GM19467 (cell line): ENCODE measurements around the gene TGFB1I1.
"Not testable (repeated sequence)": the region's sequence is repeated elsewhere in the genome, so short reads cannot be mapped to it uniquely, and the experiment has no call there.

ENCODE experiments used
- ATAC-seq: cut with Tn5 transposase; IDR thresholded peaks from one replicate; pipeline ENCODE4 v1.9.1; 2021; ENCODE audit warnings: mild to moderate bottlenecking, moderate library complexity; ENCODE audit not compliant: unreplicated experiment

Gene TGFB1I1

DNA sequence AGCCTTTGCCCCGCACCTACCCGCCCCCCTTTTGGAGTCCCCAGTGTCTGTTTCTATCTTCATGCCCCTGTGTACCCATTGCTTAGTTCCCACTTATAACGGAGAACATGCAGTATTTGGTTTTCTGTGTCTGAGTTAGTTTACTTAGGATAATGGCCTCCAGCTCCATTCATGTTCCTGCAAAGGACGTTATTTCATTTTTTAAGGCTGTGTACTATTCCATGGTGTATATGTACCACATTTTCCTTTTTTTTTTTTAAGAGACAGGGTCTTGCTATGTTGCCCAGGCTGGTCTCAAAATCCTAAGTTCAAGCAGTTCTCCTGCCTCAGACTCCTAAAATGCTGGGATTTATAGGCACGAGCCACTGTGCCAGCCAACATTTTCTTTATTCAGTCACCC is 4.1 kb upstream of the TGFB1I1 start:
- ATAC-seq = no peak

DNA sequence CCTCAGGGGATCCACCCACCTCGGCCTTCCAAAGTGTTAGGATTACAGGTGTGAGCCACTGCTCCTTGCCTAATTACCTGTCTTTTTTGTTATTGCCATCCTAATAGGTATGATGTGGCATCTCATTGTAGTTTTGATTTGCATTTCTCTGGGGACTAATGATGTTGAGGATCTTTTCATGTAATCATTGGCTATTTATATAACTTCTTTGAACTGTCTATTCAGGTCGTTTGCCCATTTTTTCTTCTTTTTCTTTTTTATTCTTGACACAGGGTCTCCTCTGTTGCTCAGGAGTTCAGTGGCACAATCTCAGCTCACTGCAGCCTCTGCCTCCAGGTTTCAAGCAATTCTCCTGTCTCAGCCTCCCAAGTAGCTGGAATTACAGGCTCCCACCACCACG is 1.3 kb upstream of the TGFB1I1 start:
- no peak for ATAC-seq

DNA sequence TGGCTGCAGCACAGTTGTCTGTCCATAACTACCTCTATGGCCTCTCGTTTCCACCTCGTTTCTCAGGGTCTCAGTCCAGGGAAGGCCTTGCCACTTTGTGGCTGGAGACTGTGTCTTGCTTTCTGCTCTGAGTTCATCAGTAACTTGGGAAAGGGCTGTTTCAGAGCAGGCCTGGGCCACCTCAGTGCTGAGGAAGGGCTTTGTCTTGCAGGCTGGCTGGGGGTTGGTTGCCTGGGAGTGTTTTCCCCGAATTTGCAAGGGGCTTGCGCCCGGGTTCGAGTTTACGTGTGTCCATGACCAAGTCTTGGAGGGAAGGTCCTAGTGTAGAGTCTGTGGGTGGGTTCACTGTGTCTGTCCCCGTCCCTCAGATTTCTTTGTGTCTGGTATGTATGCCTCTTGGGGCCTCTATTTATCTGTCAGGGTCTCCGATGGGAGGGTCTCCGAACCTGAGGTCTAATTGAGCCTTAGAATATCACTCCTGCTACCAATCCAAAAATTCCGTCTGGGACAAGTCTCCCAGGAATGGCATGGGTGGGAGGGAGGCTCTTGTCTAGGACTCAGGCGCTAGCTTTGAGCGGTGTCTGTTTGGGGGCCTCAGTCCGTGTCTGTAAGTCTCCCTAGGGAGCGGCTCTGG is 594 bp upstream of the TGFB1I1 start:
- ATAC-seq = no peak

DNA sequence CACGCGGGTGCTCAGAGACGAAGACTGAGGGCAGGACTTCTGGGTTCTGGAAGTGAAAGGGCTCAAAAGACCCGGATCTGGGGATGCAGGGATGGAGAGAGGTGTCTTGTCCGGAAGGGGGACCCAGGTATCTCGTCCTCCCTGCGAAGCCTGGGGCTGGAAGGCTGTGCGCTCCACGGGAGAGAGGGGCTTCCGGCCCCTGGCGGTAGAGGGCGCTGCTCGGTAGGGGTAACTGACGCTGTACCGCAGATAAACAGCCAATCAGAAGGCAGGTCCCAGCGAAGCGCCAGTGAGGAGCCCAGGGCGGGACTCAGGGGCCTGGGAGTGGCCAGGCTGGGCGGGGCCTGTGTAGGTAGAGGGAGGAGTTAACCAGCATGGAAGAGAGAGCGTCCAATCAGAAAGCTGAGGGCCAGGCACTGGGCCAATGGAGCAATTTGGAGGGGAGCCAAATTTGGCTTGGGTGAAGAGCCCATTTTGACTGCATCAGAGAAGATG is 804 bp downstream of the TGFB1I1 start:
- ATAC-seq = no peak

DNA sequence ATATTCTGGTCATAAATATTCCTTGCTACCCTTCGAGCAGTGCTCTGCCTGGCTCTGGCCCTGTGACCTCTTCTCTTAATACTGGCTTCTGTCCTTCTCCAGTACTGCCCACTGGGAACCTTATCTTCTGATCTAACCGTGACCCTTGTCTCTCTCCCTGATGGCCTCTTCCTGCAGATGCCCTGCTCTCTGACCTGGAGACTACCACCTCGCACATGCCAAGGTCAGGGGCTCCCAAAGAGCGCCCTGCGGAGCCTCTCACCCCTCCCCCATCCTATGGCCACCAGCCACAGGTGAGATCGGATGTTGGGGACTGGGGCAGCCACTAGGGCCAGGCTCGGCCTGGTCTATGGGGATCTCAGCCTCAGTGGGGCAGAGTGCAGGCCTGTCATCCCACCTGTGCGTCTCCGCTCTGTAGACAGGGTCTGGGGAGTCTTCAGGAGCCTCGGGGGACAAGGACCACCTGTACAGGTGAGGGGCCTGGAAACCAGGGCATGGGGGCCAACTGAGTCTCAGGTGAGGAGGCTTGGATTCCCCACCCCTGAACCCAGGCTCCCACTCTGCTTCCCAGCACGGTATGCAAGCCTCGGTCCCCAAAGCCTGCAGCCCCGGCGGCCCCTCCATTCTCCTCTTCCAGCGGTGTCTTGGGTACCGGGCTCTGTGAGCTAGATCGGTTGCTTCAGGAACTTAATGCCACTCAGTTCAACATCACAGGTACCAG is 1.5 kb downstream of the TGFB1I1 start:
- ATAC-seq = no peak

DNA sequence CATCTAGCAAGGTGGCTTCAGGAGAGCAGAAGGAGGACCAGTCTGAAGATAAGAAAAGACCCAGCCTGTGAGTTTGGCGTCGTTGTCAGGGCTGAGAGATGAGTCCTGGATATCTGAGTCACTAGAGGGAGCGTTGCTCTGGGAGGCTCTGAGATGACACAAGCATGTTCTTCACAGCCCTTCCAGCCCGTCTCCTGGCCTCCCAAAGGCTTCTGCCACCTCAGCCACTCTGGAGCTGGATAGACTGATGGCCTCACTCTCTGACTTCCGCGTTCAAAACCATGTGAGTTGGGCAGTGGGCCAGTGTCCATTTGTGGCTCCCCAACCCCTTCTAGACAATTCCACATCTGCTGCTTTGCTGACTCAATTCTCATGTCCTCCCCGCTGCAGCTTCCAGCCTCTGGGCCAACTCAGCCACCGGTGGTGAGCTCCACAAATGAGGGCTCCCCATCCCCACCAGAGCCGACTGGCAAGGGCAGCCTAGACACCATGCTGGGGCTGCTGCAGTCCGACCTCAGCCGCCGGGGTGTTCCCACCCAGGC is 2.3 kb downstream of the TGFB1I1 start:
- no peak for ATAC-seq

DNA sequence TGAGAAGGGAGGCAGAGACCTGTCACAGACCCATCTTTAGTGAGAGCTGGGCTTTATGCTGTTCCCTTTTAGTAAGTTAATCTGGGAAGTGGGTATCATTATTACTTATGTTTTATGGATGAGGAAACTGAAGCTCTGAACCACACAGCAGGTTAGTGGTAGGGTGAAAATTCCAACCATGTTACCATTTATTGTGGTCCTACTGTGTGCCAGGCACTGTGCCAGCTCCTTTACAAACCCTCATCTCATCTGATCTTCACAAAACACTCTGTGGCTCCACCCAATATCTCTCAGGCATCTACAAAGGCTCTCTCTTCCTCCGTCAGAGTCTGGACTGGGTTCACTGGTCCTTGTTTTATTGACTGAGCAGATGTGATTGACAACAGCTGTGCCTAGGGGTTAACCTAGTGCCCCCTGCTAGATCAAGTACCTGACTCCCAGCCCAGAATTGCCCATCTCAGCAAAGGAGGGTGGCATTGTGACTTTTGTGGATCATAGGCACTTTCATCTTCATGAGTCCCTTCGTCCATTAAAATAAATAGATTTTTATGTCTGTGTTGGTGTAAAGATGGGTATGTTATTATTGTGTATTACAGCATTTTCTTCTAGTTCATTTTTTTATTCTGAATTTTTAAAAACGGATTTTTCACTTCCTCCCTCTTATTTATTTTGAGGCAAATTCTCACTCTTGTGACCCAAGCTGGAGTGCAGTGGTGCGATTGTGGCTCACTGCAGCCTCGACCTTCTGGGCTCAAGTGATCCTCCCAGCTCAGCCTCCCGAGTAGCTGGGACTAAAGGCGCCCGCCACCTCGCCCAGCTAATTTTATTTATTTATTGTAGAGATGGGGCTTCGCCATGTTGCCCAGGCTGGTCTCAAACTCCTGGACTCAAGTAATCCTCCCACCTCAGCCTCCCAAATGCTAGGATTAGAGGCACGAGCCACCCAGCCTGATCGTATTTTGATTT is 3.1 kb downstream of the TGFB1I1 start:
- ATAC-seq = no peak

DNA sequence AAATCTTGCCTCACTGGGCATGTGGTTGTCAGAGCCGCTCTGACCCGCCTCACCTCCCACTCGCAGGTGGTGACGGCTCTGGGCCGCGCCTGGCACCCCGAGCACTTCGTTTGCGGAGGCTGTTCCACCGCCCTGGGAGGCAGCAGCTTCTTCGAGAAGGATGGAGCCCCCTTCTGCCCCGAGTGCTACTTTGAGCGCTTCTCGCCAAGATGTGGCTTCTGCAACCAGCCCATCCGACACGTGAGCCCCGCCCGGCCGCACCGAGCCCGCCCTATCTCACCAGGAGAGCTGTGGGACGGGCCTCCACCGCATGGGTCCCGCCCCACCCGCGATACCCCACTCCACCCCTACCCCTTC is 4.0 kb downstream of the TGFB1I1 start:
- no peak for ATAC-seq

DNA sequence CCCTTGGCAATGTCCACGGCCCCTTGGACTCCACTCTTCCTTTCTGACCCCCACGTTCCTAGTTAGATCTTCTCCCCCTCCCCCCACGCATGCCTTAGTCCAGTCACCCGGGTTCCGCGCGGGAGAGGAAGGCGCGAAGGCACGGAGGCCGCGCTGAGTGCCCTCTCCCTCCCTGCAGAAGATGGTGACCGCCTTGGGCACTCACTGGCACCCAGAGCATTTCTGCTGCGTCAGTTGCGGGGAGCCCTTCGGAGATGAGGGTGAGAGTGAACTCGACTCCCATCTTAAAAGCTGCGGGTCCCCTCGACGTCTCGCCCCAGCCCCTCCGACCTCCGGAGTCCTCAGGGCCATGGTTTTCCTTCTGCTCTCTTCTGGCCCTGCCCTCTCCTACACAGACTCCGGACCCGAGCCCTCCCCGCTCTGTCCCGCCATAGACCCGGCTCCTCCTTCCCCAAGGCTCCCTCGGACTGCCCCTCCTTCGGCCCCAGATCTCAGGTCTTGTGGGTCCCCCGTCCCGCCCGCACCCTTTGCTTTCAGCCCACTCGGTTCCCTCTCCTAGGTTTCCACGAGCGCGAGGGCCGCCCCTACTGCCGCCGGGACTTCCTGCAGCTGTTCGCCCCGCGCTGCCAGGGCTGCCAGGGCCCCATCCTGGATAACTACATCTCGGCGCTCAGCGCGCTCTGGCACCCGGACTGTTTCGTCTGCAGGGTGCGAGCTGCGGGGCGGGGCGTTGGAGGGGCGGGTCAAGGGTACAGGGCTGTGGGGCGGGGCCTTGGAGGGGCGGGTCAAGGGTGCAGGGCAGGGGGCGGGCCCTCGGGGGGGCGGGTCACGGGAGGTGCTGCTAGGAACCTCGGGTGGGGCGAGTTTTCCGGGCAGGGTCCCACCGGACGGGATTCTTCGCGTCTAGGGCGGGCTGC is 4.6 kb downstream of the TGFB1I1 start:
- peak; percentile 60 for ATAC-seq

DNA sequence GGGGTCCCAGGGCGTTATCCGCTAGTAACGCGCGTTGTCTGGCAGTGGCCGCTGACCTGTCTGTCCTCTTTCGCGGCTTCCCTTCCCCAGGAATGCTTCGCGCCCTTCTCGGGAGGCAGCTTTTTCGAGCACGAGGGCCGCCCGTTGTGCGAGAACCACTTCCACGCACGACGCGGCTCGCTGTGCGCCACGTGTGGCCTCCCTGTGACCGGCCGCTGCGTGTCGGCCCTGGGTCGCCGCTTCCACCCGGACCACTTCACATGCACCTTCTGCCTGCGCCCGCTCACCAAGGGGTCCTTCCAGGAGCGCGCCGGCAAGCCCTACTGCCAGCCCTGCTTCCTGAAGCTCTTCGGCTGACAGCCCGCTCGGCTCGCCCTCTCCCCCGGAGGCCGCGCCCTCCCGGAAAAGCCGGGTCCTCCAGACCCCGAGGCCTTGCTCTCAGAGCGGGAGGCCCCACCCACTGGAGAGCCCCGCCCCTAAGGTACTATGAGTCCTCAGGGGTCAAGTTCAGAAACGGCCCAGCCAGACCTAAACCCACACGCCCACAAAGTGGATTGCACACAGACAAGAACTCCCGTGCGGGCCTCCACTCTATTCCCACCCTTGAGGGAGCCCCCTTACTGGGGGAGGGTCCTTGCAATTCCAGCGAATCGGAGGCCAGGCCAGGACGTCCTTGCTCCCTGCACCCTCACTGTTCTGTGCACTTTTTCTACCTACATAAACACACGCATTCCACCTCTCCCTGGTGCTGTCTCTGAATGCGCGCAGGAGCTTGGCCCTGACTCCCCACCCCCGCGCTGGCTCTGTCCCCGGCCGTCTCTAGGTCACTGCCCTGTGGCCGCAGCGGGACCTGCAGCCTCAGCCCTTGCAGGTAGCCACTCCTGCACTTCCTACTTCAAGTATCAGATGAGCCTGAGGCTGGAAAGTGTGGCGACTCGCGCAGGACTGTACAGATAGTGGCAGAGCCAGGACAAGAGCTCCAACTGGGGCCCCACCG is 5.6 kb downstream of the TGFB1I1 start:
- ATAC-seq = no peak

DNA sequence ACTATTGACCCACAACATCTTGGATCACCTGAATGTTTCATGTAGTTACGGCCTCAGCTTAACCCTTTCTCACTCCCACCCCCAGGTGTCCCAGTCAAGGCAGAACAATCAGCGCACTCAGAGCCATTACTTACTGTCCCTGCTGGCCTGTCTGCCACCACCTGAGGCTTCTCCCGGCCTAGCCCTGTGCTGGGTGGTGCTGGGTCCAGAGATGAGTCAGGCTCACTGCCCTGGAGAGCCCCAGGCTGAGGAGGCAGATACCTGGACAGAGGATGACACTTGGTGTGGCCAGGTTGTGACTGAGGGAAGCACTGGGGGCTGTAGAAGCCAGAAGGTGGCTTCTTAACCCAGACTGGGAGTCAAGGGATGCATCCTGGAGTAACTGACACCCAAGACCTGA is 7.0 kb downstream of the TGFB1I1 start:
- no peak for ATAC-seq

DNA sequence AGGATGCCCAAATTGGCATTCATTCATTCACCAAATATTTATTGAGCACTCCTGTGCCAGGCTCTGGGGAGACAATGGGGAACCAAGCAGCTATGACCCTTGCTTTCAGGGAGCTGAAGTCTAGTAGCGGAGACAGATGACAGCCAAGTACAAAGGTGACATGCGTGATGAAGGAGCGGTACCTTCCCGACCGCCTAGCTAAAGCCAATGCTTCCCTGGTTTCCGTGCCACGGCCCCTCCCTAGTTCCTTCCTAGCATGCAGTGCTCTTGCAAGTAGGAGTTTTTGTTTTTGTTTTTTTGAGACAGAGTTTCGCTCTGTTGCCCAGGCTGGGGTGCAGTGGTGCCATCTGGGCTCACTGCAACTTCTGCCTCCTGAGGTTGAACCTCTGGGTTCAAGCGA is 7.8 kb downstream of the TGFB1I1 start:
- ATAC-seq = no peak

DNA sequence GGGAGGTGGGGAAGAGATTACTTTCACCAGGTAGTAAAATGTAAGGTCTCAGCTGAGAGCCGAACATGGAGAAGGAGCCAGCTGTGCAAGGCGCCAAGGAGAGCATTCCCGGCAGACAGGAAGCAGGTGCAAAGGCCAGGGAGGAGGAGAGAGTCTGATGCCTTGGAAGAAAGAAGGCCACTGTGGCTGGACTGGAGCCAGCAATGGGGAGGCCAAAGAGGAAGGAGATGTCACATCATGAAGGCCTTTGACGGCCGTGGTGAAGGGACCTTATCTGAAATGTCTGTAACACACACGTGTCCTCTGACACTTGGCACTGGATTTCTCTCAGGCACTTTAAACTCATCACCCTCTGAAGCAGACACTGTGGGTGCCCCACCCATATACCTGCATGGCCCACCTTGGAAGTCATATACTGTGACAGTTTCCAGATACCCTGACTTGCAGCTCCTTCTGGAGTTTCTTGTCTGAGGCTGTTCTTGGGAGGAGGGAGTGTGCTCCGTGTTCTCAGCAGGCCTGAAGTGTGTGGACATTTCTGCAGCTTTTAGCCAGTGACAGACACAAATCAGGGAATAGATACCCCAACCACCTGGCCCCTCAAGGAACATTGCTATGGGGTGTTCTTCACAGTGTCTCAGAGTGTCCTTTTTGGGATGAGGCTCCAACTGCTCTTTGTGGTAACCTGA is 9.0 kb downstream of the TGFB1I1 start:
- no peak for ATAC-seq

DNA sequence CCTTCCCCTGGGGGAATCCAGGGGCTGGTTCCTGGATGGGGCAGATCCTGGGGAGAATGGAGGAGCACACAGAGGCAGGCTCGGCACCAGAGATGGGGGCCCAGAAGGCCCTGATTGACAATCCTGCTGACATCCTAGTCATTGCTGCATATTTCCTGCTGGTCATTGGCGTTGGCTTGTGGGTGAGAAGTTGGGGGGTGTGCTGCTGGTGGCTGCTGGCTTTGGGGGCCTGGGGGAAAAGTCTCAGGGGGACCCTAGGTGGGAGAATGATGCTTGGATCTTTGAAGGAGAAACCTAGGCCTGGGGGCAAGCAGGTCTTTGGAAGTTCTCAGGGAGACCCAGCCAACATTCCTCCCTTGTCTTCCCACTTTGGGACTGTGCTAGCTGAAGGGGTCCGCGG is 11.1 kb downstream of the TGFB1I1 start, which contains the start of gene SLC5A2:
SLC5A2 (plus strand) TSS at position 43 of the 400 bp plus-strand sequence; CDS start at position 57, 14 bp downstream.
- ATAC-seq = no peak

DNA sequence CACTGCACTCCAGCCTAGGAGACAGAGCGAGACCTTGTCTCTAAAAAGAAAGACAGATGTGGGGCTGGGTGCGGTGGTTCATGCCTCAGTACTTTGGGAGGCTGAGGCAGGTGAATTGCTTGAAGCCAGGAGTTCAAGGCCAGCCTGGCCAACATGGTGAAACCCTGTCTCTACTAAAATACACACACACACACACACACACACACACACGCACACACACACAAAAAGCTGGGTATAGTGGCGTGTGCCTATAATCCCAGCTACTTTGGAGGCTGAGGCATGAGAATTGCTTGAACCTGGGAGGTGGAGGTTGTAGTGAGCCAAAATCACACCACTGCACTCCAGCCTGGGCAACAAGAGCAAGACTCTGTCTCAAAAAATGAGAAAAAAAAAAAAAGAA is 12.1 kb downstream of the TGFB1I1 start:
- not testable (repeated sequence) for ATAC-seq

DNA sequence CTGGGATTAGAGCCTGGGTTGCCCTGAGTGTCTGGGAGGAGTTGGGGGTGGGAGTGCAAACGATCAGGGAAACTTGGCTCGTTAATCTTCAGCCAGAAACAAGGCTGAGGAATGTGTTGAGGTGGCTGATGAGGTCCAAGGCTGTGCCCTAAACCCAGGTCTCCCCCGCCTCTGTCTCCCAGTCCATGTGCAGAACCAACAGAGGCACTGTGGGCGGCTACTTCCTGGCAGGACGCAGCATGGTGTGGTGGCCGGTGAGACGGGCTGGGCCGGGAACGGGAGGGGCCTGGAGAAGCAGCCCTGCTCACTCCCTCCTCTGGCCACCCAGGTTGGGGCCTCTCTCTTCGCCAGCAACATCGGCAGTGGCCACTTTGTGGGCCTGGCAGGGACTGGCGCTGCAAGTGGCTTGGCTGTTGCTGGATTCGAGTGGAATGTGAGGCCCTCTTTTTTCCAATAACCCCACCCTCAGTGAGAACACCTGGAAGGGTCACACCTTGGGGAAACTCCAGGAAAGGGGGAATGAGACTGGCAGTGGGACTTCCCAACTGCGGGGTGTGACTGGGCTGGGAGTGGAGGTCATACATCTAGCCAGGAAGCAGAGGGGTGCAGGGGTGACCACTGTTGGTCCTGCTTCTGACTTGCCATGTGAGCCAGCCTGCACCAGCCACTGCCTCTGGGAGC is 12.7 kb downstream of the TGFB1I1 start:
- ATAC-seq = no peak

DNA sequence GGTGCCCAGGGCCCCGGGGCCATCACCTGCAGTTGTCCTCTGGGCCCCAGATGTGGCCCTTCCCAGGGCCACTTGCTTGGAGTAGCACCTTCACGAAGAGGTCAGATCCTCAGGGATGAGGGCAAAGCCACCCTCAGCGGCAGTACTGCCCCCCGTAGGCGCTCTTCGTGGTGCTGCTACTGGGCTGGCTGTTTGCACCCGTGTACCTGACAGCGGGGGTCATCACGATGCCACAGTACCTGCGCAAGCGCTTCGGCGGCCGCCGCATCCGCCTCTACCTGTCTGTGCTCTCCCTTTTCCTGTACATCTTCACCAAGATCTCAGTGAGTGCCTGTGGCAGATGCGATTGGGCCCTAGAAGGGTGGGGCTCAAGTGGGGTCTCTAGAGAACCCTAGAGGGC is 13.6 kb downstream of the TGFB1I1 start:
- ATAC-seq = no peak

DNA sequence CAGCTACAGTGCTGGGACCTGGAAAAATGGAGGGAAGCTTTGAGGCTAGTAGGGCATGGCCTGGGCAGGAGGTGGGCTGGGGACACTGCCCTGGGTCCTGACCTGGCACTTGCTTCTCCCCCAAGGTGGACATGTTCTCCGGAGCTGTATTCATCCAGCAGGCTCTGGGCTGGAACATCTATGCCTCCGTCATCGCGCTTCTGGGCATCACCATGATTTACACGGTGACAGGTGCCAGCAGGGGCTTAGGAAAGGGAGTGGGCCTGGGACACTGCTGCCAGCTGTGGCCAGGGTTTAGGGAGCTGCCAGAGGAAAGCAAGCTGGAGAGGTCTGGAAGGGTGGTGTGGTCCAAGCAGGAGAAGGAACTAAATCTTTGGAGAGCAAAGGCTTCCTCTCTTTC is 14.1 kb downstream of the TGFB1I1 start:
- no peak for ATAC-seq
